Cardiac muscle cell (in vitro differentiated cells and primary cell): ENCODE results near the gene STX18. TPM values are rescaled to one million over a fixed set of nuclear protein-coding genes. Genes with fewer than 3 reads are reported as not detected.
"Not testable (repeated sequence)": the region's sequence is repeated elsewhere in the genome, so short reads cannot be mapped to it uniquely, and the experiment has no call there.

ENCODE experiments used
- DNase-seq, 2 donors: peaks; one replicate each; pipeline versions ENCODE4 v3.0.0 to v3.0.0-alpha.2; 2010 to 2017; ENCODE audit warnings: low read depth in 1 of 2, low spot score in 1 of 2
- H3K27ac ChIP-seq: fragments of 200-600 bp; sonication (generic); 2 replicates; pipeline ENCODE4 v1.5.1; 2016
- H3K27me3 ChIP-seq: fragments of 200-600 bp; sonication (generic); 2 replicates; pipeline ENCODE4 v1.6.0; 2016; ENCODE audit warnings: control low read depth
- H3K36me3 ChIP-seq: fragments of 200-600 bp; sonication (generic); 2 replicates; pipeline ENCODE4 v1.5.1; 2016; ENCODE audit warnings: control low read depth
- H3K4me1 ChIP-seq: fragments of 200-600 bp; sonication (generic); 2 replicates; pipeline ENCODE4 v1.8.1; 2017; ENCODE audit warnings: low read depth, mild to moderate bottlenecking, mixed run types
- H3K4me3 ChIP-seq: fragments of 200-600 bp; sonication (generic); 2 replicates; pipeline ENCODE4 v1.5.1; 2016; ENCODE audit warnings: mild to moderate bottlenecking
- H3K9me3 ChIP-seq: fragments of 200-600 bp; sonication (generic); 2 replicates; pipeline ENCODE4 v1.5.1; 2017; ENCODE audit warnings: low read depth, mild to moderate bottlenecking, control low read depth
- polyA plus RNA-seq: library from polyadenylated mRNA; unstranded; fragments of >200 nt; fragmentation: Nextera tagmentation; extraction: Ambion mirVana; gene quantifications from 2 replicates; pipeline ENCODE4 v1.2.1, GENCODE V29; 2016
- total RNA-seq: library from RNA; depleted of rRNA; stranded (reverse); fragments of >200 nt; gene quantifications from 2 replicates; pipeline ENCODE4 v1.2.3, GENCODE V29; 2016
- TF ChIP-seq, protein P1 (sequence below): IDR thresholded peaks from 2 replicates; pipeline ENCODE4 v1.5.1; 2012; ENCODE audit warnings: low read depth, mild to moderate bottlenecking, low read length

The STX18 gene
- total and polyA plus RNA-seq, 2 experiments from 2014 or later: 29.8 to 63.3 TPM

DNA sequence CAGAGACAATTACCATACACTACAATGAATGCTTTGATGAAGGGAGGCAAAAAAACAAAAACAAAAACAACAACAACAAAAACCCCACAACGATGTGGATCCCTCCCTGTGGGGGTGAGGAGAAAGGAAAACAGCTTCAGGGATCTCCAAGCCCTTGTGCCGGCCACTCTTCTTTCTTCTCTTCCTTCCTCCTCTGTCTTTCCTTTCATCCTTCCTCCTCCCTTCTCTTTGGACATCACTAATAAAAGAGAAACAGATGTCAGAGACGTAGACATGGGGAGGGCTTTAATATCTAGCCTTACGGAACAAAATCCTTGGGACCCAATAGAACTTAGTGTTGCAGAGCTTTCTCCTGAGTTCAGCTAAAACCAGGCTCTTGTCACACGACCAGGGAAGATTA is 18.8 kb upstream of the STX18 start:
- Histone ChIP-seq H3K36me3 (no peaks in the 10 kb centered on the region), H3K27ac (no peak overlapping the region), H3K27me3 (no peaks in the 10 kb centered on the region), H3K4me3 (no peak overlapping the region), H3K9me3 (no peaks in the 10 kb centered on the region), H3K4me1 (no peaks in the 10 kb centered on the region)
- TF ChIP-seq, protein P1, sequence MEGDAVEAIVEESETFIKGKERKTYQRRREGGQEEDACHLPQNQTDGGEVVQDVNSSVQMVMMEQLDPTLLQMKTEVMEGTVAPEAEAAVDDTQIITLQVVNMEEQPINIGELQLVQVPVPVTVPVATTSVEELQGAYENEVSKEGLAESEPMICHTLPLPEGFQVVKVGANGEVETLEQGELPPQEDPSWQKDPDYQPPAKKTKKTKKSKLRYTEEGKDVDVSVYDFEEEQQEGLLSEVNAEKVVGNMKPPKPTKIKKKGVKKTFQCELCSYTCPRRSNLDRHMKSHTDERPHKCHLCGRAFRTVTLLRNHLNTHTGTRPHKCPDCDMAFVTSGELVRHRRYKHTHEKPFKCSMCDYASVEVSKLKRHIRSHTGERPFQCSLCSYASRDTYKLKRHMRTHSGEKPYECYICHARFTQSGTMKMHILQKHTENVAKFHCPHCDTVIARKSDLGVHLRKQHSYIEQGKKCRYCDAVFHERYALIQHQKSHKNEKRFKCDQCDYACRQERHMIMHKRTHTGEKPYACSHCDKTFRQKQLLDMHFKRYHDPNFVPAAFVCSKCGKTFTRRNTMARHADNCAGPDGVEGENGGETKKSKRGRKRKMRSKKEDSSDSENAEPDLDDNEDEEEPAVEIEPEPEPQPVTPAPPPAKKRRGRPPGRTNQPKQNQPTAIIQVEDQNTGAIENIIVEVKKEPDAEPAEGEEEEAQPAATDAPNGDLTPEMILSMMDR: no peak
- DNase-seq: no peak

DNA sequence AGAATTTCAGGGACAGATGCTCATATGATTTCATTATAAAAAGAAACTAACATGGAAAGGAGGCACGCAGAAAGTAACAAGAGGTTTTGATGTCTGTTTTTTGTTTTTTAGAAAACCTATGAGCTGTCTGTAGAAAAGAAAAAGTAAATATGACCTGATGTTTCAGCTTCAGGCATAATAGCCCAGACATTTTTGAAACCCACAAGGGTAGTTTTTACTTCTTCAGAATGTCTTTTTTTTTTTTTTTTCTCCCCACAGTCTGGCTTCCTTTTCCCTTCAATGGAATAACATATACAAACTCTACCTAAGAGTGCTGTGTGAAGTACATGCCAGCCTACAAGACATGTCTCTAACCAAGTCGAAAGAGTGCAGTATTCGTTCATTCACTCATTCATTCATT is 18.3 kb upstream of the STX18 start:
- Histone ChIP-seq H3K27ac (no peak overlapping the region), H3K27me3 (no peaks in the 10 kb centered on the region), H3K36me3 (no peaks in the 10 kb centered on the region), H3K9me3 (no peaks in the 10 kb centered on the region), H3K4me1 (no peaks in the 10 kb centered on the region), H3K4me3 (no peak overlapping the region)
- TF ChIP-seq, protein P1: no peak
- no peak for DNase-seq

DNA sequence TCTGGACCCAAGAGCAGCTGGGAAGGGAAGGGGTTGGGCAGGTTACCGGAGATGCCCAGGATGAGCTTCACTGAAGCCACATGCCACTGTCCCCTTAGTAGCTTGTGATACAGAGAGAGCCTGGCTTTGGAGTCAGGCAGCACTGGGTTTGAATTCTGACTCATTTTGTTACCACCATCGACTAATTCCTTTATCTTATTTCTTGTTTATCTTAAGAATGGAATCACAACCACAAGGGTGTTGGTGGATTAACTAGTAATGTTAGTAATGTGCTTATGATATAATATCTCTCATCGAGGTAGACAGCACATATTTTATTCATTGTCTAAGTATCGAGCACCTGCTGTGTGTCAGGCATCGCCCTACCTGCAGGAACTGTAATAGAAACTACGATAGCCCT is 17.7 kb upstream of the STX18 start:
- Histone ChIP-seq H3K4me1 (no peaks in the 10 kb centered on the region), H3K27me3 (no peaks in the 10 kb centered on the region), H3K9me3 (no peaks in the 10 kb centered on the region), H3K36me3 (no peaks in the 10 kb centered on the region), H3K4me3 (no peak overlapping the region), H3K27ac (no peak overlapping the region)
- TF ChIP-seq, protein P1: no peak
- no peak for DNase-seq

DNA sequence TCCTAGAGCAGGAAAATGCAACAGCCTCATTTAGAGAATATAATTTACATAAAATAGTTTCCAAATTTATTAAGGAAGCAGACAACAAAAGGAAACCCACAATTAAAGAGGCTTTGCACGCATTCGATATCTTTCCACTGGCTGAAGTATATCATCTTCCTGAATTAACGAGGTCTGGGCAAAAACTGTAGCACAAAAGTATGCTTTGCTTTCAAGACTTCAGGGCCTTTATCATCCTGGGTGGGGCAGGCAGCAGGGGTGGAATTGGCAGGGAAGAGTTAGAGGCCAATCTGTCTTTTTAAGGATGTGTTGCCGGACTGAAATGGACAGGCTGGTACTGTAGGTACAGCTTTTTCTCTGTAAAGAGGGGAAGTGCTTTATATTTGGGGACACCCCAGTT is 17.0 kb upstream of the STX18 start:
- no peaks in the 10 kb centered on the region for H3K36me3 ChIP-seq
- TF ChIP-seq, protein P1: no peak
- no peak overlapping the region for H3K4me3 ChIP-seq
- H3K27me3 ChIP-seq: no peaks in the 10 kb centered on the region
- no peaks in the 10 kb centered on the region for H3K9me3 ChIP-seq
- DNase-seq: no peak
- no peak overlapping the region for H3K27ac ChIP-seq
- no peaks in the 10 kb centered on the region for H3K4me1 ChIP-seq

DNA sequence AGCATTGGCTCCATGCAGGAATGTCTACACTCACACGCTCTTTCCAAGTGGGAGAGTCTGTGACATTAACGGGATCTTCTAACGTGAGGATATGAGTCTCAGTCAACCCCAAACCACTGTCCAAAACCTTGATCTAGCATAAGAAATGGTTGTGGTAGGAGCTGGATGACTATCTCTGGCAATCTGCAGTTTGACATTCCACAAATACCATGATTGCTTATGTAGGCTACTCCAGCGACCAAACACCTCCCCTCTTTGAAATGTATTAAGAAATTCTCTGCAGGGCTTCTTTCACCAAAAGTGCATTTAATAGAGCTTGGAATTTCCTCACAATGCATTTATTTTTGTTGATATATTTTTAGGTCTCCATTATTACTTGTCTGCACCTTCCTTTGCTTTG is 14.1 kb upstream of the STX18 start:
- Histone ChIP-seq H3K4me3 (no peak overlapping the region), H3K36me3 (peaks cover 4% of the 10 kb centered on the region), H3K27ac (no peak overlapping the region), H3K4me1 (no peaks in the 10 kb centered on the region), H3K27me3 (no peaks in the 10 kb centered on the region), H3K9me3 (no peaks in the 10 kb centered on the region)
- DNase-seq: peak in 1 of 2 donors; percentile 80
- TF ChIP-seq, protein P1: no peak

DNA sequence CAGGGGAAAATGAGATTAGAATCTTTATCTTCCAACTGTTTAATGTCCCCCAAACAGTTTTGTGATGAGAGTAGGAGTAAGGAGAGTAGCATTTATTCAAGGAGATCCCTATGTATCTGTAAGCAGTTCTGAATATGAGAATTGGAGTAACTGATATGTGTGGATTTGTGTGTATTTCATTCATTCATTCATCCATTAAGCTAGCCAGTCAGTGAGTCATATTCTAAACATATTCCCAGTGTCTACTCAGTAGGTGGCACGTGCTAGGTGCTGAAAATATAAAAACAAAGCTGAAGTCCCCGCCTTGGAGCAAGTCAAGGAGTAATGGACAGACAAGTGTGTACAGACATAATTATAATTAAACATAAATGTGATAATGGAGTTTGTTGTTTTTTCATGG is 12.4 kb upstream of the STX18 start:
- H3K27ac ChIP-seq: no peak overlapping the region
- peaks cover 4% of the 10 kb centered on the region for H3K36me3 ChIP-seq
- DNase-seq: no peak
- H3K27me3 ChIP-seq: no peaks in the 10 kb centered on the region
- H3K9me3 ChIP-seq: no peaks in the 10 kb centered on the region
- no peak overlapping the region for H3K4me3 ChIP-seq
- TF ChIP-seq, protein P1: no peak
- no peaks in the 10 kb centered on the region for H3K4me1 ChIP-seq

DNA sequence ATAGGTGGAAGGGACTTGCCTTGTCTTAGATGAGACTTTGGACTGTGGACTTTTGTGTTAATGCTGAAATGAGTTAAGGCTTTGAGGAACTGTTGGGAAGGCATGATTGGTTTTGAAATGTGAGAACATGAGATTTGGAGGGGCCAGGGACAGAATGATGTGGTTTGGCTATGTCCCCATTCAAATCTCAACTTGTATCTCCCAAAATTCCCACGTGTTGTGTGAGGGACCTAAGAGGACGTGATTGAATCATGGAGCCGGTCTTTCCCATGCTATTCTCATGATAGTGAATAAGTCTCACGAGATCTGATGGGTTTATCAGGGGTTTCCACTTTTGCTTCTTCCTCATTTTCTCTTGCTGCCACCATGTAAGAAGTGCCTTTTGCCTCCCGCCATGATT is 10.2 kb upstream of the STX18 start:
- H3K4me1 ChIP-seq, H3K36me3 ChIP-seq, H3K27me3 ChIP-seq, H3K27ac ChIP-seq, H3K4me3 ChIP-seq, H3K9me3 ChIP-seq, DNase-seq: not testable (repeated sequence)

DNA sequence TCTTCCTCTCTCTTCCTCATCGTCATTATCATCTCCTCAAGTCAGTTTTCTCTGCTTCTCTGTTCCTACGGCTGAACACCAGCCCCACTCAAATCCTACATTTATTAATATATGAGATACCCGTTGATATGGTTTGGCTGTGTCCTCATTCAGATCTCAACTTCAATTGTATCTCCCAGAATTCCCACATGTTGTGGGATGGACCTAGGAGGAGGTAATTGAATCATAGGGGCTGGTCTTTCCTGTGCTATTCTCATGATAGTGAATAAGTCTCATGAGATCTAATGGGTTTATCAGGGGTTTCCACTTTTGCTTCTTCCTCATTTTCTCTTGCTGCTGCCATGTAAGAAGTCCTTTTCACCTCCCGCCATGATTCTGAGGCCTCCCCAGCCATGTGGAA is 8.3 kb upstream of the STX18 start:
- DNase-seq, H3K4me3 ChIP-seq: not testable (repeated sequence)
- peaks cover 10% of the 10 kb centered on the region for H3K36me3 ChIP-seq

More for the DNA sequence above, 8.3 kb upstream of the STX18 start:
- not testable (repeated sequence) for H3K4me1 ChIP-seq, H3K9me3 ChIP-seq, H3K27me3 ChIP-seq, H3K27ac ChIP-seq
